WI38 (cell line): ENCODE data around the gene NUDT16.
"Not testable (repeated sequence)": the region's sequence is repeated elsewhere in the genome, so short reads cannot be mapped to it uniquely, and the experiment has no call there.

ENCODE experiments used
- H3K4me3 ChIP-seq: 2 replicates; pipeline ENCODE4 v1.5.1; 2011; ENCODE audit warnings: low read depth, mild to moderate bottlenecking, control low read depth, low read length
- TF ChIP-seq, protein P1 (sequence below): IDR thresholded peaks from 2 replicates; pipeline ENCODE4 v1.5.1; 2012; ENCODE audit warnings: low read depth, mild to moderate bottlenecking, control low read depth, low read length

NUDT16 gene

DNA sequence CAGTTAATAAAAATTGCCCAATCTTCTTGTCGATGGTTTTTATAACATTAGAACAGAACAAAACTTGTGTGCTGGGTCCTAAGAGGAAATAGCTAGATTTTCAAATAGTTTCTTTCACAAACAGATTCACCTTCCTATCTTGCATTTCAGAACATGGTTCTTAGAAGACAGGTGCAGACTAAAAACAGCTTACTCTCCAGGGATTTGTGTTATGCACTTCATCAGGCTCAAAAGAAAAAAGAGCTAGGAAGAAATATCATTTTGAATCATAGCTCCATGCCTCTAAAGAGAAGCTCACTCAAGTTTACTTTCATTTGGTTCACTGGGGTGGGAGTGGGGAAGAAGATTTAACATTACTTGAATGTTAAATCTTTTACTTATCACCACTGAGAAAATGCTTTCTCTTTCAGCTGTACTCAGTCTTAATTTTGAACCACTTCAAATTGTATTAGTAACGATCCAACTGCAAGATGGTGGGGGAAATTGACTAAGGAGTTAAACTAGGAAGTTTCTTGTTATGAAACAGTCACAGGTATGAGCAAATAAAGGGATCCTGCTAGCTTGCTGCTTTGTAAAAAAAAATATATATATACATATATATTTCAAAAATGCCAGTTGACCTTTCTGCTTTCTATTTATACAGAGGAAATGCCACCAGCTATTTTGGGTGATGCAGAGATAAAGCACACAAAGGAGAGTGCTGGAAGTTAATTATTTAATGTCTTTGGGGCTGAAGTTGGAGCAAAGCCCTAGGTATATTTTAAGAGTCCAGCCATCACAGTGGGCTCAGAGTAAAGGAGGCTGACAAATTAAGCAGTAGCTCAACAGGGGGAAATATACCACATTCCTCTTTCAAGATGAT lies 28.3 kb upstream of the NUDT16 start:
- no peak overlapping the region for H3K4me3 ChIP-seq
- TF ChIP-seq, protein P1, sequence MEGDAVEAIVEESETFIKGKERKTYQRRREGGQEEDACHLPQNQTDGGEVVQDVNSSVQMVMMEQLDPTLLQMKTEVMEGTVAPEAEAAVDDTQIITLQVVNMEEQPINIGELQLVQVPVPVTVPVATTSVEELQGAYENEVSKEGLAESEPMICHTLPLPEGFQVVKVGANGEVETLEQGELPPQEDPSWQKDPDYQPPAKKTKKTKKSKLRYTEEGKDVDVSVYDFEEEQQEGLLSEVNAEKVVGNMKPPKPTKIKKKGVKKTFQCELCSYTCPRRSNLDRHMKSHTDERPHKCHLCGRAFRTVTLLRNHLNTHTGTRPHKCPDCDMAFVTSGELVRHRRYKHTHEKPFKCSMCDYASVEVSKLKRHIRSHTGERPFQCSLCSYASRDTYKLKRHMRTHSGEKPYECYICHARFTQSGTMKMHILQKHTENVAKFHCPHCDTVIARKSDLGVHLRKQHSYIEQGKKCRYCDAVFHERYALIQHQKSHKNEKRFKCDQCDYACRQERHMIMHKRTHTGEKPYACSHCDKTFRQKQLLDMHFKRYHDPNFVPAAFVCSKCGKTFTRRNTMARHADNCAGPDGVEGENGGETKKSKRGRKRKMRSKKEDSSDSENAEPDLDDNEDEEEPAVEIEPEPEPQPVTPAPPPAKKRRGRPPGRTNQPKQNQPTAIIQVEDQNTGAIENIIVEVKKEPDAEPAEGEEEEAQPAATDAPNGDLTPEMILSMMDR = no peak

DNA sequence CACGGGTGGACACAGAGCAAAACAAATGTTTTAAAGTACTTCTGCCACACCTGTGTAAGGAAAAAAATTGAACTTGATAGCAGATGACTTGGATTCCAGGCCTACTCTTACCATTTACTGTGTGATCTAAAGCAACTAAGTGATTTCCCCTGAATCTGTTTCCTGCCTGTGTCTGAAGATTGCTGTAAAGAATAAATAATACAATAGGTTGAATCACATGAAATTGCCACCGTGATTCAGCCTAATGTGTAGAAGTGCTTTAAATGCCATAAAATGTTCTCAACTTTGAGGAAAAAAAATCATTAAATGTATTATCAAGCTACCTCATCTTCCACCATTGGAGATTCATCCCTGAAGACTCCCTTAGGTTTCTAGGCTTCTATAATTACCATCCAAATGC lies 27.6 kb upstream of the NUDT16 start:
- TF ChIP-seq, protein P1 = no peak
- no peak overlapping the region for H3K4me3 ChIP-seq

DNA sequence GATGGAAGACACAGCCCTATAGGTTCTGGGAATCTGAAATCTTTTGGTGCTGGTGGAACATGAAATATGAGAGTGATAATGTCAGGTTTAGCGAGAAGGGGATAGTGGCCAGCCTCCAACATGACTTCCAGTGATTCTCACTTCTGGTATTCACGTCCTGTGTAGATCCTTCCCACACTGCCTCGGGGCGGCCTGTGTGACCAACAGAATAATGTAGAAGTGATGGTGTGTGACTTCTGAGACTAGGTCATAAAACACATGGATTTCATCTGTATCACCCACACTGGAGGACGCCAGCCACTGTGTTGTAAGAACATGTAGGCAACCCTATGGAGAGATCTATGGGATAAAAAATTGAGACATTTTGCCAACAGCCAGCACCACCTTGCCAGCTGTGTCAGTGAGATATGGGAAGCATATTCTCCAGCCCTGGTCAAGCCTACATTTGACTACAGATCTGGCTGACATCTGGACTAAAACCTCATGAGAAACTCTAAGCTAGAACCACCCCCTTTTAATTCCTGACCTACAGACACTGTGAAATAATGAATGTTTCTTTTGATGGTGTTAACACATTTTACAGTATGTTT lies 25.5 kb upstream of the NUDT16 start:
- TF ChIP-seq, protein P1 = no peak
- no peak overlapping the region for H3K4me3 ChIP-seq

DNA sequence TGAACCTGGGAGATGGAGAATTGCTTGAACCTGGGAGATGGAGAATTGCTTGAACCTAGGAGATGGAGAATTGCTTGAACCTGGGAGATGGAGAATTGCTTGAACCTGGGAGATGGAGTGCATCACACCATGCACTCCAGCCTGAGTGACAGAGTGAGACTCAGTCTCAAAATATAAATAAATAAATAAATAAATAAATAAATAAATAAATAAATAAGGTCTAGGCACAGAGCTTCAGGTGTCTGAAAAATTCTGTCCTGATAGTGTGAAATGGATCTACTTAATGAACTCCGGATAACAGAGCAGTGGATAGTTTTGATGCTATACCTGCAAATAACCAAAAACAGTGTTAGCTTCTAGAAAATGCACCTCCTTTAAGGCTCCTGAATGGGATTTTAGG lies 24.3 kb upstream of the NUDT16 start:
- TF ChIP-seq, protein P1 = no peak

DNA sequence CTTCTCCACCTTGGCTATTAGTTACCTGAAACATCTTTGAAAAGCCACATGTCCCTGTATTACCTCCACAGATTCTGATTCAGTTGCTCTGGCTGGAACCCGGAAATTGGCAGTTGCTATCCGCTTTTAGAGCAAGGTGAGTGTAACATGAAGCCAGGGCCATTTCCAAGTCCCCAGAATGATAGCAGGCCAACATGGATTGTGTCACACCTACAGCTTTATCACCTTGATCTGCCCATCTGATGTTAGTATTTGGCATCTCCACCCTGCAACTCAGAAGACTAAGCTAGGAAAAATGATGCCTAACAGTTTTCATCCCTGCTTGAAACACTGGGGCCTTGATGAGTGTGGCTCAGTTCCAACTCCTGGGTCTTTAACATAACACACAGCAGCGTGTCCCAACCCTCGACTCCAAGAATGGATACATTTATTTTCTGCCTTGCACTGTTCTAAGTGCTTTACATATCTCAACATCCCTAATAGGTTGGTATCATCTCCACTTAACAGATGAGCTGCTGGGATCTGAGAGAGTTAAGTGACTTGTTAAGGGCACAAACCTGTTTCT lies 21.3 kb upstream of the NUDT16 start:
- TF ChIP-seq, protein P1 = no peak

More for the DNA sequence above, 24.3 kb upstream of the NUDT16 start:
- H3K4me3 ChIP-seq = no peak overlapping the region

DNA sequence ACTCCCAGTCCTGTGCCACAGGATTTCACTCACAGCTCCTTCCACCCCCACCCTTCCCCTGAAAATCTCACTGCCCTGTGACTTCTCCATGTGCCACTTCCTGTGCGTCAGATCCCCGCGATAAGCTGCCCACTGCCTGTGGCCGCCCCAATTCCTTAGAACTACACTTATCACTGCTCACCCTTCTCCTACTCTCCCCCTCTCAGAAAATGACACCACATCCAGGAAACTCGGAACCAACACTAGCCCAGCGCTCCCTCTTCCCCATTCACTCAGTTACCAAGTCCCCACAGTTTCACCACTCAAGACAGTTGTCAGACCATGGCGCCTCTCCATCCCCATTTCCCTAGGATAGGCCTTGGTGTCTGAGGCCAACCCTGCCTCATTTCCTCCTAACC lies 20.5 kb upstream of the NUDT16 start:
- H3K4me3 ChIP-seq = not testable (repeated sequence)

More for the DNA sequence above, 21.3 kb upstream of the NUDT16 start:
- H3K4me3 ChIP-seq = no peak overlapping the region

DNA sequence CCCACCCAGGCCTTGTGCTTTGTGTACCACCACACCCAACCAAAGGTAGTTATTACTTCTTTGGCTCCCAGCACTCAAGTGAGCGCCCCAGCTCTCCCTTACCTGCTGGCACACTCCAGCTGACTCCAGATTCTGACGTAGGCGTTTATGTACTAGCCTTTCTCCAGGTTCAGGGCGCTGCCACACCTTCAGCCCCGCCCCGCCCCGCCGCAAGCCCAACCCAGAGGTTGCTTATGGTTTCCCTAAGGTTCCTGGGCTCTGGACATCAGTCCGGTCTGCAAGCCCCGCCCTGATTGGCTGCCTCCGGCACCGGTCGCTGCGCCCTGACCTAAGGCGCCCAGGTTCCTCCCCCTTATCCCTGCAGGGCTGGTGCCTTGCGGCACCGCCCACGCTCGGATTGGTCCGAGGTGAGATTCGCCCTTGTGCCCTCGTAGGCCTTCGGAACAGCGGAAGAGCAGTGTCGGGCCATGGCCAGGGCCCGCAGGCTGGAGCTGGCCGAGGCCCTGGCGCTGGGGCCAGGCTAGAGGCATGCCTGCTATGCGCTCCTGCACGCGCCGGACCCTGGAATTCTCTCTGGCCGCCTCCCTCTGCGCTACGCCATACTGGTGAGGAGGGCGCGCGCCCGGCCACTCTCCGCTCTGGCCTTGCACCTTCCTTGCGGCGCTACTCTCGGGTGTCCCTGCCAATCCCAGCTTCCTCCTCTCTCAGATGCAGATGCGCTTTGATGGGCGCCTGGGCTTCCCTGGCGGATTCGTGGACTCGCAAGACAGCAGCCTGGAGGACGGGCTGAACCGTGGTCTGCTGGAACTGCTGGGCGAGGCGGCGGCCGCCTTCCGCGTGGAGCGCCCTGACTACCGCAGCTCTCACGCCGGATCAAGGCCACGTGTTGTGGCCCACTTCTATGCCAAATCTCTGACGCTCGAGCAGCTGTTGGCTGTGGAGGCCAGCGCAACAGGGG lies 19.8 kb upstream of the NUDT16 start:
- TF ChIP-seq, protein P1 = no peak
- H3K4me3 ChIP-seq = peak overlapping the region; percentile 8; the same call in 1 of the 2 replicates
